Measurements from ENCODE around the gene ERAP2. TPM values are rescaled to one million over a fixed set of nuclear protein-coding genes. Genes with fewer than 3 reads are reported as not detected.

The ERAP2 gene
- total RNA-seq, 3 donors from 2014 or later: 16.1 to 44.8 (median 19.5) TPM

DNA sequence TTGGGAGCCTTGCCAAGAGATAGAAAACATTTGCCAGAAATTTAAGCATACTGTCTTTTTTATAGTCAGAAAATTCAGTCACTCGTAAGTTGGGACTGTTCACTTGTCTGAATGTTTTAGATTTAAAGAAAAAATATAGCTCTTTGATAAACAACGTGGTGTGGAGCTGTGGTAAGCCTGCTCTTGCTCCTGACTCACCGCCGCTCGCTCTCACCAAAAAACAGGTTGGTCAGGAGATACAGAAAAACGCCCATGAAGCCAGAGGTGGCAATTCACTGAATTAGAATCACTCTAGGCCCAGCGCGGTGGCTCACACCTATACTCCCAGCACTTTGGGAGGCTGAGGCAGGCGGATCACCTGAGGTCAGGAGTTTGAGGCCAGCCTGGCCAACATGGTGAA, 65.8 kb downstream of the ERAP2 start:
- DNase-seq: no peak
- Histone ChIP-seq H3K36me3 (ENCODE audit: low read depth) (no peaks in the 10 kb centered on the region), H3K4me1 (ENCODE audit: low read depth) (peaks cover 4% of the 10 kb centered on the region), H3K9me3 (no peaks in the 10 kb centered on the region), H3K4me3 (no peak overlapping the region)
- ATAC-seq: no peak
- intact Hi-C loops (cut with DNase I, micrococcal nuclease): no loop called here
- TF ChIP-seq CTCF (IDR thresholded peaks at IDR 0.05): no peak

DNA sequence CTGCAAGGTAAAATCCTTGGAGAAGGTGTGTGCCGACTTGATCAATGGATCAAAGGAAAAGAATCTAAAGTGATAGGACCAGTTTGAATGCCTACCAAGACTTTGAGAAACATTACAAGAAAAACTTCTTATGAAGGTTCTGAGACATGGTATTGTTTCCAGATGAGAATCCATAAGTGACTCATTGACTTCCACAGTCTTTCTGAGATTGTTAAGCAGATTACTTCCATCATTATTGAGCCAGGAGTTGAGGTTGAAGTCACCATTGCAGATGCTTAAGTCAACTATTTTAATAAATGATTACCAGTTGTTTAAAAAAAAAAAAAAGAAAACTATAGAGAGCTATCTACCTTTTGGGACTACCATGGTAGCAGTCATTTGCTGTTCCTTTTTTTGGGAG, 66.6 kb downstream of the ERAP2 start:
- intact Hi-C loops (cut with DNase I, micrococcal nuclease): no loop called here
- no peak for DNase-seq
- Histone ChIP-seq H3K4me1 (ENCODE audit: low read depth) (peaks cover 4% of the 10 kb centered on the region), H3K9me3 (no peaks in the 10 kb centered on the region), H3K4me3 (no peak overlapping the region), H3K36me3 (ENCODE audit: low read depth) (no peaks in the 10 kb centered on the region)
- no peak for TF ChIP-seq CTCF (IDR thresholded peaks at IDR 0.05)
- ATAC-seq: no peak

GRCh38 chr5:96943799-96944198, 67.5 kb downstream of the ERAP2 start:
- TF ChIP-seq CTCF (IDR thresholded peaks at IDR 0.05): no peak
- intact Hi-C loops (cut with DNase I, micrococcal nuclease): no loop called here
- H3K36me3 ChIP-seq (ENCODE audit: low read depth): no peaks in the 10 kb centered on the region
- no peak overlapping the region for H3K4me3 ChIP-seq
- peaks cover 4% of the 10 kb centered on the region for H3K4me1 ChIP-seq (ENCODE audit: low read depth)
- DNase-seq (no peak), ATAC-seq (no peak)
- no peaks in the 10 kb centered on the region for H3K9me3 ChIP-seq

- DNase-seq: no peak
- Histone ChIP-seq H3K9me3 (no peaks in the 10 kb centered on the region), H3K36me3 (ENCODE audit: low read depth) (no peaks in the 10 kb centered on the region), H3K4me1 (ENCODE audit: low read depth) (no peaks in the 10 kb centered on the region), H3K4me3 (no peak overlapping the region)
- ATAC-seq: no peak
- TF ChIP-seq CTCF (IDR thresholded peaks at IDR 0.05): no peak
- intact Hi-C loops (cut with DNase I, micrococcal nuclease): no loop called here
Measured at GRCh38 chr5:96945144-96945897, 69.0 kb downstream of the ERAP2 start.

GRCh38 chr5:96946381-96946780, 70.1 kb downstream of the ERAP2 start:
- H3K4me1 ChIP-seq (ENCODE audit: low read depth): no peaks in the 10 kb centered on the region
- no peak overlapping the region for H3K4me3 ChIP-seq
- H3K9me3 ChIP-seq: no peaks in the 10 kb centered on the region
- no peak for DNase-seq
- no peak for TF ChIP-seq CTCF (IDR thresholded peaks at IDR 0.05)
- intact Hi-C loops (cut with DNase I, micrococcal nuclease): no loop called here
- ATAC-seq: no peak
- no peaks in the 10 kb centered on the region for H3K36me3 ChIP-seq (ENCODE audit: low read depth)

Data from mucosa of descending colon (tissue), 3 donors.